C4-2B (cell line): ENCODE measurements around the gene DEAF1.

Experiments
- ZFX ChIP-seq: fragments of 450-650 bp; IDR thresholded peaks from 2 replicates; pipeline ENCODE4 v1.6.1; 2017
- TF ChIP-seq, protein P1 (sequence below): fragments of 450-650 bp; conservative IDR thresholded peaks from 2 replicates; pipeline ENCODE4 v1.5.1; 2017; ENCODE audit warnings: mild to moderate bottlenecking

DNA sequence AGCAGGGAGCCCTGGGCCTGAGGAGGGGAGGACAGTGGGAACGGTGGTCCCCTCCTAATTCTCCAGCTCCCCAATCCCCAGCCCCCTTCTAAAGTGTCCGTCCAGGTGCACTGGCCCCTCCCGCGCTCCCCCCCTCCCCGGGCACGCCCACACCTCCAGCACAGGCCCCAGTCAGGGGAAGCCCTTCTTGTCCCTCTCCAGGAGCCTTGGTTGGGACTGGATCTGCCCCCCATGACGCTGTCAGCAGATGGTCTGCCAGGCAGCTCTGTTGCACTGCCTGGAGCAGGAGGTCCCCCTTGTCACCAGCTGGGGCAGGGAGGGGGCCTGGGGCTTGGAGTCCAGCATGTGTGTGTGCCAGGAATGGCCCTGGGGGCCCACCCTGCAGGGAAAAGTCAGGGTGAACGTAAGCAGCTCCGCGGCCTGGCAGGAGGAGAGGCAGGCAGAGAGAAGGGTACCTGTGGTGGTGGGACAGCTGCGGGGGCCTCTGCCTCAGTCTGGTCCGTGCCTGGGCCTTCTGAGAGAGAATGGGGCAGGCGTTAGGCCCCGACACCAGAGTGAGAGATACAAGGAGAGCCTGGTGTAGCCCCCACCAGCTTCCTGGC is 80.9 kb downstream of the DEAF1 start:
- TF ChIP-seq, protein P1, sequence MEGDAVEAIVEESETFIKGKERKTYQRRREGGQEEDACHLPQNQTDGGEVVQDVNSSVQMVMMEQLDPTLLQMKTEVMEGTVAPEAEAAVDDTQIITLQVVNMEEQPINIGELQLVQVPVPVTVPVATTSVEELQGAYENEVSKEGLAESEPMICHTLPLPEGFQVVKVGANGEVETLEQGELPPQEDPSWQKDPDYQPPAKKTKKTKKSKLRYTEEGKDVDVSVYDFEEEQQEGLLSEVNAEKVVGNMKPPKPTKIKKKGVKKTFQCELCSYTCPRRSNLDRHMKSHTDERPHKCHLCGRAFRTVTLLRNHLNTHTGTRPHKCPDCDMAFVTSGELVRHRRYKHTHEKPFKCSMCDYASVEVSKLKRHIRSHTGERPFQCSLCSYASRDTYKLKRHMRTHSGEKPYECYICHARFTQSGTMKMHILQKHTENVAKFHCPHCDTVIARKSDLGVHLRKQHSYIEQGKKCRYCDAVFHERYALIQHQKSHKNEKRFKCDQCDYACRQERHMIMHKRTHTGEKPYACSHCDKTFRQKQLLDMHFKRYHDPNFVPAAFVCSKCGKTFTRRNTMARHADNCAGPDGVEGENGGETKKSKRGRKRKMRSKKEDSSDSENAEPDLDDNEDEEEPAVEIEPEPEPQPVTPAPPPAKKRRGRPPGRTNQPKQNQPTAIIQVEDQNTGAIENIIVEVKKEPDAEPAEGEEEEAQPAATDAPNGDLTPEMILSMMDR: no peak
- TF ChIP-seq ZFX: no peak
